ENCODE measurements around the gene DTD1.
A peak's percentile ranks its signal among the peaks of the same experiment; 100 is the strongest.

DTD1 gene

DNA sequence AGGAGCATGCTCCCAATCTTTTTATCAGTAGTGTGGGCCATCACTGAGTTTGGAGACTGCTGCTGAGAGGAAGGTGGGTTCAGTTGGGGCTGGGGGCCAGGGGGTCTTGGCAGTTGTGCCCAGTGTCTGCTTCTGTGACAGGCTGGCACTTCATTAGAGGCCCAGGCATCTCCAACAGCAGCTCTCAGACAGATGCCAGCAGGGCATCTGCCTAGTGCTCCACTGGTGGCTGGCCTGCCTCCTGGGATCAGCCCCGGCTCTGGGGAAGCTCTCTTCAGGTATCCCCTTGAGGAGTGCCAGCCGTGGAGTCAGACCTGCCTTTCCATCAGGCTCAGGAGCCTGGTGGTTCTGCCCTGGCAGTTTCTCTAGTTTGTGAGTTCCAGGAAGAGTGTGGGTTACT, 77.3 kb downstream of the DTD1 start:
- no peak for DNase-seq

DNA sequence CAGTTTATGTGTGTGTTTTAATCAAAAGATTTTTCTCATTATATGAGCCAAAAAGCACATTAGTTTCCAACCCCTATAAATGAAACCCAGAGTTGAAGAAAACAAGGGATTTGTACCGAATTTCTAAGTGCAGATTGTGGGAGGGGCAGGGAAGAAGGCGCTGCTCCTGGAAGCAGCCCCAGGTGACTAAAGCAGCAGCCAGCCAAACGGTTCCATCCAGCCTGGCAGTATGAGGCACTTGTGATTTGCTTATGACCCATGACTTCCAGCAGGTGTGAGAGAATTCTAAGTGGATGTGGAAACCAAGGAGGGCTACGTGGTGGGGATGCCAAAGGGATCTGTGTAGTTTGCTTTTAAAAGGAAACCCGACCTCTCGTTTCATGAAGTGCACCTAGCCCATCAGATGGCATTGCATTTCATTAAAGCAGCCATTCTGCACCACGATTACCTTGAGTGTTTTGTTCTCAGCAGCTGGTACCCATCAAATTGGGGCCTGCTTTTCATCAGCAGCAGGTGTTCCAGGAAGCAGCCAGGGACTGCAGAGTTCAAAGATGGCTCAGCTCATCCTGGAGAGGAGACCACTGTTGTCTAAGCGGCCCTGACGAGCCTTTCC, 79.1 kb downstream of the DTD1 start:
- peak; percentile 3 for DNase-seq

- no peak for DNase-seq
Measured at GRCh38 chr20:18669241-18670019, 81.6 kb downstream of the DTD1 start.

DNA sequence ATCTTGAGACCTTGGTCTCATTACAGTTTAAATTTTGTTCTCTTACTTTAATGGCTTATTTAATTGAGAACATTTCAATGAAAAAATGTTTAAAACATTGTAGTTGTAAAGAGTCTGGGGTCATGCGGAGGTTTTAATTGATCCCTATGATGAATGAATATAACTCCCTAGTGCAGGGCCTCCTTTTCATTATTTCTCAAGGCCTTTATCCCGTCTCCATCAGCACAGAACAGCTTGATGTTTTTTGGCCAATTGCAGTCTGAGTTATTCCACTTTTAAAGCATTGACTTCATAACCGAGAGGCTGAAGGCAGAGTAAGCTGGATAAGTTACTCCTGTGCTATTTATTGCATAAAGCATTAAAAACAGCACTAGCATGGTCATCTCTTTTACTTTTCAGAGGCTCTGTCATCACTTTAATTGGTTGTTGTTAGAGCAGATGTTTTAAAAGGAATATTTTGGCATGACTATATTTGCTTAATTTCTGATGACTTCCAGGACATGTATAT, 83.4 kb downstream of the DTD1 start:
- no peak for DNase-seq

GRCh38 chr20:18672834-18673233, 85.0 kb downstream of the DTD1 start:
- DNase-seq, result no peak

DNA sequence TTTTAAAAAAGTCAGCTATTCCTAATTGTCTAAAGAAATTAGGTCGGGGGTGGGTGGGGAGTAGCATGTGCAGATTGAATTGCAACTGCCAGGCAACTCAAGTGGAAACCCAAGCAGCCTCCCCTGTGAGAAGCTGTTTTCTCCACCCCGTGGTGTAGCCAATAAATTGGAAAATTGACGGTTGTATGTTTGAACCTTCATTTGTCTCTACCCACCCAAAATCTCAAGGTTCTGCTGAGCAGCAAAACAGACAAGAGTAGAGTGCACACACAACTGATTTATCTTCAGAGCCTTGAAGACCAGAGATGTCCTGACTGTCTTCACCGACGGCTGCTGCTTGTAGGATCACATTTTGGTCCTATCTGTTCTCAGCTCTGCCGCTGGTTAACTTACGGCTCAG, 88.5 kb downstream of the DTD1 start:
- no peak for DNase-seq

DNA sequence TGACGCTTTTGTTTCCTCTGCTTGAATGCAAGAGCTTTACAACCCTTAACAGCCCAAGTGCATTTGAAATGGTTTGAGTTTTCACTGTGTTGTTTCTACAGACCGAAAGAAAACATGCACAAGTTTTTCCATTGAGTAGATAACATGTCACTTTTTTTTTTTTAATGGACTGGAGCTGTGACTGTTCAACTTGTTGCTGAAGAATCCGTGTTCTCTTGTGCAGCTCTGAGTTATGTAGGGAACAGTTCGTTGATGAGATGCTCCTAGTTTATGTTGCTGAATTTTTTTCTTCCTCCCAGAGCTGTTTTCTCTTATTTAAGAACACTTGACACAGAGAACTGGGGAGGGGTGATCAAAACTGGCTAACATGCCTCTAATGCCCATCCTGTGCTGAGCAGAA, 89.3 kb downstream of the DTD1 start:
- DNase-seq, result no peak

DNA sequence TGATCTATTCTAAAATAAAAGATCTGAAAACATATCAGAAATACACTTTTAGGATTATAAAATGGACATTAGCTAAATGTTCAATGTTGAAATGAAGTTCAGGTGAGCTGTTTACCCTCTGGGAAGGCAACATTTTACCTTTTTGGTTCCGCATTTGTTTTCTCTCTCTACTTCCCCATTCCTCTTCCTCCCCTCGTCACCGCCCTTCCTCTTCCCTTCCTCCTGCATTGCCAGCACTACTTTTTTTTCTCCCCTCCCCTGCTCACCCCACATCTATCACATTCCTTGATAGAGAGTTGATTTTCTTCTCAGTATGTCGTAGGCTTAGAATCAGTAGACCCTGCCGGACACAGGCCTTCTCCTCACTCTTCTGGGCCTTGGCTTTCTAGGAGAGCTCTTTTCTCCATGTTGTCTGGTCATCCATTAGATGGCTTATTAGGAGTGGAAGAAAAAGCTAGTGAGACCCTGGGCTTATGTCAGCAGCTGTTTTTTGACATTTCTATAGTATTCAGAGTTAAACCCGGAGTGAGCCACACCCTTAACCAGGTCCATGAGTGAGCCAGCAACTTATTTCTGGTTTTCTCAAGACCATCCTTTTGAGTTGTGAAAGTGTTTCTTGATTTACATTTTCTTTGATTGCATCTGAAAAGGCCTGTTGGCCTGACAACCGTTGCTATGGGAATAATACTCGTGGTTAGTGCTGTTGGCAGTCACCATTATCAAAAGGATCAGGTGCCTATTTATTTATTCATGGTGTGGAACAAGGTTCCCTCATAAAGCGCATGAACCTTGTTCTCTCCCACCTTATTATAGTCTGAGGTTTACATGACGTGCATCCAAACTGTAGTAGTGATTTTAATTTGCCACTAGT, 90.9 kb downstream of the DTD1 start:
- DNase-seq, result peak; percentile 20

GRCh38 chr20:18683839-18684238, 96.0 kb downstream of the DTD1 start:
- DNase-seq, result no peak

DNA sequence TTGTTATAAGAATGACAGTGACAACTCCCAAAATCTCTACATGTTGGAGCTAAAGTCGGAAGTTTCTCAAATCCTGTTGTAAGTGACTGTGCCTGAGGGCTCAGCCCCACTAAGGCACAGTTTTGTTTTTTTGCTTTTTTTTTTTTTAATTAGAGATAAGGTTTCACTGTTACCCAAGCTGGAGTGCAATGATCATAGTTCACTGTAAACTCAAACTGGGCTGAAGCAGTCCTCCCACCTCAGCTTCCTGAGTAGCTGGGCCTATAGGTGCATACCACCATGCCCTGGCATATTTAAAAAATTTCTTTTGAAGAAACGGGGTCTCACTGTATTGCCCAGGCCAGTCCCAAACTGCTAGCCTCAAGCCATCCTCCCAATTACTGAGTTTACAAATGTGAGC, 96.9 kb downstream of the DTD1 start:
- DNase-seq, result no peak

GRCh38 chr20:18685406-18685805, 97.6 kb downstream of the DTD1 start:
- no peak for DNase-seq

- DNase-seq, result no peak
Measured at GRCh38 chr20:18686696-18687095, 98.8 kb downstream of the DTD1 start.

- DNase-seq, result no peak
Measured at GRCh38 chr20:18688676-18689075, 100.8 kb downstream of the DTD1 start.

GRCh38 chr20:18689557-18689956, 101.7 kb downstream of the DTD1 start:
- no peak for DNase-seq

GRCh38 chr20:18692447-18692846, 104.6 kb downstream of the DTD1 start:
- DNase-seq, result no peak

DNA sequence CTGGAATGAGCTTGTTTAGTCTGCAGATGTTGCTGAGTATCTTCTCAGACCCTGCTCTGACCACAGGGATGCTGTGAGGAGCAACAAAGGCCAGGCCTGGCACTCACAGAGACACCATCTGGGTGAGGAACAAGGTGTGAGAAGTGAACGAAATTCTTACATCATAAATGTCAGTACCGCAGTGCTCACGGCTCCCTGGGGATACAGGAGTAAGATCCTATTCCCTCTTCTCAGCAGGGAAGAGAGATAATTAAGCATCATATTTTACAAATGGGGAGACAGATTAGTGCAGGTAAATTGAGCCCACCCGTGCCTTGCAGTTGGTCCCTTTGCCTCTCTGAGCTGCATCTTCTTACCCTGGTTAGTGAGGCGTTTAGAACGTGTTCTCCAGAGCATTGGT, 106.2 kb downstream of the DTD1 start:
- no peak for DNase-seq

- no peak for DNase-seq
Measured at GRCh38 chr20:18695175-18695574, 107.3 kb downstream of the DTD1 start.

GRCh38 chr20:18698735-18699380, 111.0 kb downstream of the DTD1 start:
- no peak for DNase-seq

GRCh38 chr20:18701969-18702368, 114.1 kb downstream of the DTD1 start:
- DNase-seq, result no peak

DNA sequence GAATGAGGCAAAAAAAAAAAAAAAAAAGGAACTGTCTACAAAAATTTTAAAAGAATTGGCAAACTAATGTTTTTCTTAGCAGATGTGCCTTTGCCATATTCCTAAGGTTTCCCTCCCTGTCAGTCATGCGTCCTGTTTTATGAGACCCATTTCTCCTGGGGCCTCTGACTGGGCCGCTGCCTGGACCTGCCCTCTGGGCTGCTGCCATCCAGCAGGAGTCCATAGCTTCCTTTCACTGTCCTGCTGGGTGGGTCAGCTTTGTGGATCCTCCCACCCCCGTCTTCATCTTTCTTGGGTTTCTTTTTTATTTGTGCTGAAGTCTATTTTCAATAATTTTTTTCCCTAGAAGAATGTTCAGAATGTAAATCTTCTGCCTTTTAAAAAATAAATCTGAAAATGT, 114.9 kb downstream of the DTD1 start:
- no peak for DNase-seq

GRCh38 chr20:18705490-18705889, 117.6 kb downstream of the DTD1 start:
- no peak for DNase-seq

DNA sequence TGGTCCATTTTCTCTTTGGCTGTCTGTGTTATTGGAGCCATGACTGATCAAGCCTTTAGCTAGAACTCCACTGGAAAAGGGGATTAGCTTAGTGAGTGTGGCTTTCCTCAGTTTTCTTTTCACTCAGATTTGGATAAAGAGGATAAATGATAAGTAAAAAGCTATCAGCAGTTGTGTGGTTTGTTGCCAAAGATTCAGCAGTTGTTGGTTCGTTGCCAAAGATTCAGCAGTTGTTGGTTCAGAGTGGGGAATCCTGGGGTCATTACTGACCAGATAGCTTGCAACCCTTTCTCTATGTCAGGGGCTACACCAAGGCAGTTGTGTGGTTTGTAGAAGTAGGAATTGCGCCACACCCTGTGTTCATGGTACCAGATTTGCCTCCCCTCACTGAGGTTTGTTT, 118.1 kb downstream of the DTD1 start:
- no peak for DNase-seq

DNA sequence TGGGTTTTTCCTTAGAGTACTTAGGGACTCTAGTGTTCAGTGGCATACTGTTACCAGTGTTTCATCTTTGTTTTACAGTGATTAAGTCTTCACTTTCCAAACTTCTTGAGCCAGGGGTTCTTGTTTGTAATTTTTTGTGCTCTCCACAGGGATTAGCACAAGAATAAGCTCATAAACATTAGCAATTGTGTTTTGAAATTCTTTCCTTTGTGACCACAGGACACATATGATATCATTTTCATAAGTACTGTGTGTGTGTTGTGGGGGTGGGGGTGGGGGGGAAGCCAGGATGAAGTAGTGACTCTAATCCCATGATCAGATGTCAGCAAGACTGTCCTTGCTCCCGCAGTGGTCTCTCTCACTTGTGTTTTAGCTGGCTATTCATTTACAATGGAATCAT, 124.3 kb downstream of the DTD1 start:
- DNase-seq, result no peak

All from midbrain (tissue), 1 donor.